Right atrium auricular region (tissue), 2 donors: ENCODE measurements around the gene PLEKHG4. TPM values are rescaled to one million over a fixed set of nuclear protein-coding genes. Genes with fewer than 3 reads are reported as not detected.

Source experiments
- DNase-seq: peaks from one replicate; pipeline ENCODE4 v3.0.0-alpha.2; 2019; ENCODE audit warnings: low spot score
- H3K27ac ChIP-seq, 2 donors: fragments of 200-600 bp; sonication (generic); 1 replicate in 1 of 2; 2 replicates in 1 of 2; pipeline ENCODE4 v1.5.1; 2016 to 2019
- H3K27me3 ChIP-seq, 2 donors: fragments of 200-600 bp; sonication (generic); one replicate each; pipeline versions ENCODE4 v1.5.1 to v1.6.0; 2017 to 2019
- H3K36me3 ChIP-seq: fragments of 200-600 bp; sonication (generic); one replicate; pipeline ENCODE4 v1.5.1; 2016
- H3K4me1 ChIP-seq, 2 donors: fragments of 200-600 bp; sonication (generic); one replicate each; pipeline versions ENCODE4 v1.5.1 to v1.6.0; 2017 to 2019
- H3K4me3 ChIP-seq, 2 donors: fragments of 200-600 bp; sonication (generic); 1 replicate in 1 of 2; 2 replicates in 1 of 2; pipeline ENCODE4 v1.5.1; 2017 to 2019; ENCODE audit warnings: mild to moderate bottlenecking in 1 of 2, moderate library complexity in 1 of 2
- H3K9me3 ChIP-seq, 2 donors: fragments of 200-600 bp; sonication (generic); one replicate each; pipeline ENCODE4 v1.5.1; 2019
- total RNA-seq, 2 donors: library from RNA; depleted of rRNA; stranded (reverse); fragments of >200 nt; gene quantifications; one replicate each; pipeline ENCODE4 v1.1.0, GENCODE V29; 2016
- TF ChIP-seq, protein P1 (sequence below), 2 donors: fragments of 200-600 bp; sonication (generic); IDR thresholded peaks; one replicate each; pipeline ENCODE4 v1.5.1; 2019; ENCODE audit warnings: antibody characterized with exemption in 2 of 2

Gene PLEKHG4
- total RNA-seq, 2 donors from 2014 or later: 1.1 to 3.9 TPM

- no peak for DNase-seq
- Histone ChIP-seq H3K9me3 (no peaks in the 10 kb centered on the region), H3K27ac (no peak overlapping the region), H3K27me3 (no peaks in the 10 kb centered on the region), H3K4me3 (no peak overlapping the region), H3K36me3 (no peaks in the 10 kb centered on the region), H3K4me1 (peaks cover 0 to 13% of the 10 kb centered on the region in 2 donors)
- TF ChIP-seq, protein P1, sequence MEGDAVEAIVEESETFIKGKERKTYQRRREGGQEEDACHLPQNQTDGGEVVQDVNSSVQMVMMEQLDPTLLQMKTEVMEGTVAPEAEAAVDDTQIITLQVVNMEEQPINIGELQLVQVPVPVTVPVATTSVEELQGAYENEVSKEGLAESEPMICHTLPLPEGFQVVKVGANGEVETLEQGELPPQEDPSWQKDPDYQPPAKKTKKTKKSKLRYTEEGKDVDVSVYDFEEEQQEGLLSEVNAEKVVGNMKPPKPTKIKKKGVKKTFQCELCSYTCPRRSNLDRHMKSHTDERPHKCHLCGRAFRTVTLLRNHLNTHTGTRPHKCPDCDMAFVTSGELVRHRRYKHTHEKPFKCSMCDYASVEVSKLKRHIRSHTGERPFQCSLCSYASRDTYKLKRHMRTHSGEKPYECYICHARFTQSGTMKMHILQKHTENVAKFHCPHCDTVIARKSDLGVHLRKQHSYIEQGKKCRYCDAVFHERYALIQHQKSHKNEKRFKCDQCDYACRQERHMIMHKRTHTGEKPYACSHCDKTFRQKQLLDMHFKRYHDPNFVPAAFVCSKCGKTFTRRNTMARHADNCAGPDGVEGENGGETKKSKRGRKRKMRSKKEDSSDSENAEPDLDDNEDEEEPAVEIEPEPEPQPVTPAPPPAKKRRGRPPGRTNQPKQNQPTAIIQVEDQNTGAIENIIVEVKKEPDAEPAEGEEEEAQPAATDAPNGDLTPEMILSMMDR (IDR thresholded peaks at IDR 0.05): no peak
These were observed 50.6 kb downstream of the PLEKHG4 start for GRCh38 chr16:67329901-67330300.

DNA sequence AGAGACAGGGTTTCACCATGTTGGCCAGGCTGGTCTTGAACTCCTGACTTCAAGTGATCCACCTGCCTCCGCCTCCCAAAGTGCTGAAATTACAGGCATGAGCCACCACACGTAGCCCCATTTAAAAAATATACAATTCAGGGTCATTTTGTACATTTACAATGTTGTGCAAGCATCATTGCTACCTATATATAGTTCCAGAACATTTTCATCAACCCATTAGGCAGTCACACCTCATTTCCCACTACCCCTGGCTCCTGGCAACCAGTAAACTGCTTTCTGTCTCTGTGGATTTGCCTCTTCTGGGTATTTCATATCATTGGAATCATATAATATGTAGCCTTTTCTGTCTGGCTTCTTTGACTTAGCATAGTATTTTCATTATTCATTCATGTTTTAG is 54.0 kb downstream of the PLEKHG4 start:
- H3K36me3 ChIP-seq: no peaks in the 10 kb centered on the region
- H3K27ac ChIP-seq: no peak overlapping the region
- no peaks in the 10 kb centered on the region for H3K4me1 ChIP-seq
- DNase-seq: no peak
- TF ChIP-seq, protein P1 (IDR thresholded peaks at IDR 0.05): no peak
- no peak overlapping the region for H3K4me3 ChIP-seq
- H3K9me3 ChIP-seq: no peaks in the 10 kb centered on the region
- H3K27me3 ChIP-seq: no peaks in the 10 kb centered on the region

- H3K36me3 ChIP-seq: no peaks in the 10 kb centered on the region
- no peak for DNase-seq
- no peak overlapping the region for H3K4me3 ChIP-seq
- H3K9me3 ChIP-seq: no peaks in the 10 kb centered on the region
- H3K27me3 ChIP-seq: no peaks in the 10 kb centered on the region
- TF ChIP-seq, protein P1 (IDR thresholded peaks at IDR 0.05): no peak
- H3K4me1 ChIP-seq: no peaks in the 10 kb centered on the region
- H3K27ac ChIP-seq: no peak overlapping the region
These were observed 56.8 kb downstream of the PLEKHG4 start for GRCh38 chr16:67336116-67336515.

- no peak overlapping the region for H3K4me3 ChIP-seq
These were observed 57.3 kb downstream of the PLEKHG4 start for GRCh38 chr16:67336648-67337047.

More at GRCh38 chr16:67336648-67337047, 57.3 kb downstream of the PLEKHG4 start:
- no peaks in the 10 kb centered on the region for H3K4me1 ChIP-seq
- no peaks in the 10 kb centered on the region for H3K36me3 ChIP-seq
- no peaks in the 10 kb centered on the region for H3K27me3 ChIP-seq
- H3K9me3 ChIP-seq: no peaks in the 10 kb centered on the region
- H3K27ac ChIP-seq: no peak overlapping the region
- DNase-seq: no peak
- TF ChIP-seq, protein P1 (IDR thresholded peaks at IDR 0.05): no peak

Other genes starting within 250 kb of the PLEKHG4 start
- 10 to 100 TPM; 10.3 TPM for gene PHAF1, start 169.6 kb upstream of the PLEKHG4 start, total RNA-seq
- gene B3GNT9, start 128.5 kb upstream of the PLEKHG4 start, total RNA-seq: 10 to 100 TPM; 12.2 to 31.6 TPM
- 10 to 100 TPM; 12.8 to 16.1 TPM for gene TRADD, start 119.6 kb upstream of the PLEKHG4 start, total RNA-seq
- gene FBXL8, start 119.6 kb upstream of the PLEKHG4 start, total RNA-seq: 10 to 100 TPM in 1 of 2 donors, 1 to 10 TPM in 1; 9.5 to 11.6 TPM
- gene HSF4, start 114.8 kb upstream of the PLEKHG4 start, total RNA-seq: 100 to 1,000 TPM in 1 of 2 donors, 10 to 100 TPM in 1; 15.3 to 157 TPM
- 100 to 1,000 TPM in 1 of 2 donors, 10 to 100 TPM in 1; 87.5 to 103 TPM for gene NOL3, start 109.0 kb upstream of the PLEKHG4 start, total RNA-seq
- 1 to 10 TPM; 4.2 to 7.8 TPM for gene MATCAP1, start 95.6 kb upstream of the PLEKHG4 start, total RNA-seq
- gene EXOC3L1, start 89.4 kb upstream of the PLEKHG4 start, total RNA-seq: 1 to 10 TPM; 2.2 to 2.5 TPM
- gene E2F4, start 87.4 kb upstream of the PLEKHG4 start, total RNA-seq: 10 to 100 TPM; 53.8 to 70.3 TPM
- gene ELMO3, start 80.4 kb upstream of the PLEKHG4 start, total RNA-seq: 1 to 10 TPM in 1 of 2 donors, under 1 TPM in 1; 0.37 to 2.2 TPM
- 10 to 100 TPM; 16.9 to 27.8 TPM for gene TMEM208, start 52.4 kb upstream of the PLEKHG4 start, total RNA-seq
- gene FHOD1, start 32.1 kb upstream of the PLEKHG4 start, total RNA-seq: 10 to 100 TPM in 1 of 2 donors, 1 to 10 TPM in 1; 5.3 to 11.6 TPM
- gene SLC9A5, start 30.6 kb upstream of the PLEKHG4 start, total RNA-seq: 1 to 10 TPM; 1.5 to 2.4 TPM
- gene KCTD19, start 47.2 kb downstream of the PLEKHG4 start, total RNA-seq: under 1 TPM in 1 of 2 donors, not detected in 1; 0.08 TPM
- gene LRRC36, start 47.3 kb downstream of the PLEKHG4 start, total RNA-seq: under 1 TPM; 0.33 to 0.43 TPM
- gene TPPP3, start 114.0 kb downstream of the PLEKHG4 start, total RNA-seq: 10 to 100 TPM; 24.1 to 56.4 TPM
- gene ZDHHC1, start 136.9 kb downstream of the PLEKHG4 start, total RNA-seq: 10 to 100 TPM in 1 of 2 donors, 1 to 10 TPM in 1; 8.9 to 11.8 TPM
- not detected for gene HSD11B2, start 151.6 kb downstream of the PLEKHG4 start, total RNA-seq
- gene ATP6V0D1, start 201.6 kb downstream of the PLEKHG4 start, total RNA-seq: 10 to 100 TPM; 79.7 to 95.7 TPM
- not detected for gene AGRP, start 204.0 kb downstream of the PLEKHG4 start, total RNA-seq
- 10 to 100 TPM; 43.9 to 66.9 TPM for gene RIPOR1, start 249.3 kb downstream of the PLEKHG4 start, total RNA-seq